Stimulated activated naive CD8-positive, alpha-beta T cell treated with anti-CD3 and anti-CD28 coated beads, Interleukin-15, amount 100 ng/mL, for 72 hours (primary cell): ENCODE results near the gene ERAP2.
A peak's percentile ranks its signal among the peaks of the same experiment; 100 is the strongest.

Source experiments
- ATAC-seq: fragments of 150-1000 bp; cut with Tn5 transposase; 2 replicates; pipeline ENCODE4 v1.10.0; 2021; ENCODE audit warnings: mild to moderate bottlenecking, moderate library complexity
- DNase-seq, 2 donors: peaks; one replicate each; pipeline ENCODE4 v3.0.0; 2021 to 2022
- H3K27ac Mint-ChIP-seq, 2 donors: one replicate each; pipeline ENCODE4 v1.8.0; 2022; ENCODE audit warnings: mild to moderate bottlenecking in 2 of 2, mixed read lengths in 2 of 2, moderate library complexity in 2 of 2
- H3K27me3 Mint-ChIP-seq: one replicate; pipeline ENCODE4 v1.8.0; 2022; ENCODE audit warnings: mixed read lengths
- H3K4me1 Mint-ChIP-seq: one replicate; pipeline ENCODE4 v1.8.0; 2022; ENCODE audit warnings: mild to moderate bottlenecking, mixed read lengths
- H3K4me3 Mint-ChIP-seq, 2 donors: one replicate each; pipeline ENCODE4 v1.8.0; 2022; ENCODE audit warnings: mild to moderate bottlenecking in 2 of 2, mixed read lengths in 2 of 2, moderate library complexity in 1 of 2
- H3K9me3 Mint-ChIP-seq, 2 donors: one replicate each; pipeline ENCODE4 v1.8.0; 2022; ENCODE audit warnings: mixed read lengths in 2 of 2

The ERAP2 gene

GRCh38 chr5:96945144-96945897 is 69.0 kb downstream of the ERAP2 start:
- no peak for DNase-seq
- H3K27ac Mint-ChIP-seq, result no peak overlapping the region

GRCh38 chr5:96946381-96946780 is 70.1 kb downstream of the ERAP2 start:
- H3K4me3 Mint-ChIP-seq, result no peak overlapping the region
- H3K4me1 Mint-ChIP-seq, result peaks cover 74% of the 10 kb centered on the region
- DNase-seq (no peak), ATAC-seq (no peak)
- H3K27me3 Mint-ChIP-seq, result no peaks in the 10 kb centered on the region
- no peak overlapping the region for H3K27ac Mint-ChIP-seq
- peaks cover 4 to 15% of the 10 kb centered on the region in 2 donors for H3K9me3 Mint-ChIP-seq

More at GRCh38 chr5:96945144-96945897, 69.0 kb downstream of the ERAP2 start:
- Mint-ChIP-seq H3K27me3 (no peaks in the 10 kb centered on the region), H3K4me1 (peaks cover 84% of the 10 kb centered on the region), H3K9me3 (peaks cover 4 to 15% of the 10 kb centered on the region in 2 donors), H3K4me3 (no peak overlapping the region)
- ATAC-seq, result no peak

- Mint-ChIP-seq H3K27ac (peak overlapping the region in 1 of 2 donors; percentile 62), H3K4me1 (peaks cover 77% of the 10 kb centered on the region)
Measured at GRCh38 chr5:96952118-96952750, 75.9 kb downstream of the ERAP2 start.

DNA sequence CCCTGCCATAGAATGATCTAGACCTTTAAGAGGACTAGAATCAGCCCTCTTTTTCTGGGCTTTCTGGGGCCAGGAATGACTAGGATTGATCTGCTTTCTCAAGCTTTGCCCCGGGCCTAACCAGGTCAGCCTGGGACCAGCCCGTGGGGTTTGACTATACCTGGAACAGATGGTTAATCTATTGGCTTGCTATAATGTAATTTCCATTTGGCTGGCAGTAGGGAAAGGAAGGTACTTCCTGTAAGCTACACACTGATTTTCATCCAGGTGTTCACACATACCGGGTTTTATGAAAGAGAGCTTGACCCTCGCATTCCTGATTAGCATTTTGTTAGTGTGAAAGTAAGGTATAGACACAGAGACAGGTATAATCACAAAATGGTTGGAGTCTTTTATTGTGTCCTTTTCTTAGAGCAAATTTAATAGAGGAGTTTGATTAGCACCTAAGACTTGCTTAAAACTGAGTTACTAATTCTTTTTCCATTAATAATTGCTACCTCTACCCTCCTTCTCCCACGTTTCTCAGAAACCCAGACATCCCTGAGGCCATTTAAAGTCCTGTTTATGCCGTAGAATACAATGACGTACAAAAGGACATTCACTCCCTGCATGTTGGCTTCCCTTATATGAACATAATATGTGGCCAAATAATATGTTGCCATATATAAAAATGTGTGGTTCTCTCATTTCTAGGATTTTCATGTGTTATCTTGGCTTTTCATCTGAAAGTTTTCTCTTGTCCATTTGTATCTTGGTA is 76.9 kb downstream of the ERAP2 start:
- no peak overlapping the region for H3K4me3 Mint-ChIP-seq
- peak overlapping the region in 1 of 2 donors; percentile 27 for H3K27ac Mint-ChIP-seq
- peaks cover 77% of the 10 kb centered on the region for H3K4me1 Mint-ChIP-seq
- H3K27me3 Mint-ChIP-seq, result no peaks in the 10 kb centered on the region
- ATAC-seq (no peak), DNase-seq (no peak)
- peaks cover 4 to 15% of the 10 kb centered on the region in 2 donors for H3K9me3 Mint-ChIP-seq

More at GRCh38 chr5:96952118-96952750, 75.9 kb downstream of the ERAP2 start:
- H3K27me3 Mint-ChIP-seq, result no peaks in the 10 kb centered on the region
- no peak overlapping the region for H3K4me3 Mint-ChIP-seq
- ATAC-seq, result no peak
- H3K9me3 Mint-ChIP-seq, result peaks cover 4 to 15% of the 10 kb centered on the region in 2 donors
- no peak for DNase-seq

DNA sequence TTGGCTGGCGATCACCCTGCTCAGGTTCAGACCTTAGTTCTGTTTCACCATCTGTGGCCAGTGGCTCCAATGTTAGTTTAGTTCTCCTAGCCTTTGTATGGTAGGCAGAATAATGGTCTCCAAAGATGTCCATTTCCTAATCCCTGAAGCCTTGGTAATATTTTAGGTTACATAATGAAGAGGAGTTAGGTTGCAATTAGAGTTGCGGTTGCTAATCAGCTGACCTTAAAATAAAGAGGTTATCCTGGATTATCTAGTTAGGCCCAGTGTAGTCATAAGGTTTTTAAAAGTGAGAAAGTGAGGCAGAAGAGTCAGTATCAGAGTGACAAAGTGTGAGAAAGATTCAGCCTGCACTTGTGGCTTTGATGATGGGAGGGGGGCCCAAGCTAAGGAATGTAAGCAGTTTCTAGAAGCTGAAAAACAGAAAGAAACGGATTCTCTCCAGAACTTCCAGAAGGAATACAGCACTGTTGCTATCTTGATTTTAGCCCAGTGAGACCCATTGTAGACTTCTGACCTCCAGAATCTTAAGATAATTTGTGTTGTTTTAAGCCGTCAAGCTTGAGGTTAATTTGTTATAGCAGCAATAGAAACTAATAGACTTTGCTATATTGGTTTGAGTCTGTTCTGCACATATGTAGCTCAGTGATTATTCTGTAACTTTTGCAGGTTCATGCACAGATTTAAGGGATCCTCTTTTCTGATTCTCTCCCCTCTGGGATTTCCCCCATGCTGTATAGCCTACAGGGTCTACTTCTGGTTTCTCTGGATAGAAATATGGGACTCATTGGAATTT is 81.2 kb downstream of the ERAP2 start:
- H3K27ac Mint-ChIP-seq, result peak overlapping the region; percentile 30 to 94
- DNase-seq (peak; percentile 44 to 57), ATAC-seq (peak; percentile 96)
- no peaks in the 10 kb centered on the region for H3K27me3 Mint-ChIP-seq
- peak overlapping the region; percentile 70 to 81 for H3K4me3 Mint-ChIP-seq
- peaks cover 79% of the 10 kb centered on the region for H3K4me1 Mint-ChIP-seq
- no peaks in the 10 kb centered on the region for H3K9me3 Mint-ChIP-seq

- no peaks in the 10 kb centered on the region for H3K27me3 Mint-ChIP-seq
- H3K4me1 Mint-ChIP-seq, result peaks cover 79% of the 10 kb centered on the region
- peak overlapping the region; percentile 70 to 81 for H3K4me3 Mint-ChIP-seq
- H3K9me3 Mint-ChIP-seq, result no peaks in the 10 kb centered on the region
- no peak for ATAC-seq
- no peak for DNase-seq
- H3K27ac Mint-ChIP-seq, result peak overlapping the region in 1 of 2 donors; percentile 92
Measured at GRCh38 chr5:96958977-96959376, 82.7 kb downstream of the ERAP2 start.

GRCh38 chr5:96961053-96961452 is 84.8 kb downstream of the ERAP2 start:
- Mint-ChIP-seq H3K4me3 (peak overlapping the region; percentile 4 to 84), H3K27me3 (no peaks in the 10 kb centered on the region), H3K27ac (no peak overlapping the region), H3K9me3 (no peaks in the 10 kb centered on the region), H3K4me1 (peaks cover 85% of the 10 kb centered on the region)
- ATAC-seq, result peak; percentile 45
- no peak for DNase-seq

GRCh38 chr5:96962540-96962991 is 86.3 kb downstream of the ERAP2 start:
- Mint-ChIP-seq H3K27me3 (no peaks in the 10 kb centered on the region), H3K27ac (peak overlapping the region; percentile 91 to 94), H3K4me1 (peaks cover 80% of the 10 kb centered on the region), H3K4me3 (peak overlapping the region; percentile 75 to 84), H3K9me3 (no peaks in the 10 kb centered on the region)
- DNase-seq (no peak), ATAC-seq (peak; percentile 55)

GRCh38 chr5:96963267-96963666 is 87.0 kb downstream of the ERAP2 start:
- Mint-ChIP-seq H3K27me3 (no peaks in the 10 kb centered on the region), H3K9me3 (no peaks in the 10 kb centered on the region), H3K4me1 (peaks cover 80% of the 10 kb centered on the region), H3K27ac (peak overlapping the region; percentile 91 to 94), H3K4me3 (peak overlapping the region; percentile 75 to 84)
- DNase-seq (peak in 1 of 2 donors; percentile 43), ATAC-seq (peak; percentile 89)

DNA sequence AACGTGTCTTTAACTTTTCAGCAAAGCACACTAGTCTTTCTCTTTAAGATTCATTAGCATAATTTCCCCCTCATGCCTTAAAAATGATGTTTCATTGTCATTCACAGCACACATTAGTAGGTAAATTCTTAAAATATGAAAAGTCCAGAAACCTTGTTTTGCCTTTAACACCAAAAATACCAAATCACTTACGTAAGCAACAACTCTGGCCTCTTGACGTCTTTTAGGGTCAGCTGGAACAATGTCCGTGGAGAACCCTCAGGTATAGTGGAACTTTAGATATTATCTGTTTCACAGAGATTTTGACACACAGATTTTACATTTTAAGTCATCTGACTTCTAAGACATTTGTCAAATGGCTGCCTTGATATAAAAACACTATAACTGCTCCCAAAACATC is 90.5 kb downstream of the ERAP2 start:
- no peak for ATAC-seq
- Mint-ChIP-seq H3K4me3 (no peak overlapping the region), H3K27ac (no peak overlapping the region), H3K27me3 (no peaks in the 10 kb centered on the region), H3K9me3 (no peaks in the 10 kb centered on the region), H3K4me1 (peaks cover 93% of the 10 kb centered on the region)
- DNase-seq, result no peak

DNA sequence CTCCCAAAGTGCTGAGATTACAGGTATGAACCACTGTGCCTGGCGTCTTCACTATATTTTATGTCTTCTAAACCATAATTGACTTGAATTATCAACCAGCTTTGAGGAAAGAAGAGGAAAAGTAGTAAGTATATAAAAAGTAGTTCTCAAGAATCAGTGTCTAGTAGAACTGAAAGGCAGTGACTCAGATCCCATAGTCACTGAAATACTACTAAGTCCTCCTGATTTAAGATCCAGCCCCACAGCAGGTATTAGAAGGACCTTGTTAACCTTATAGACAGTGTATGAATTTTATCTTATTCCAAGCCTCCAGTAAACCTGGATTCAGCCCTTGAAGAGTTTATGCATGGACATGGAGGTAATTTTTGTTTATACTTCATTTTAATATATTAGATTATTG is 91.1 kb downstream of the ERAP2 start:
- Mint-ChIP-seq H3K4me1 (peaks cover 93% of the 10 kb centered on the region), H3K9me3 (no peaks in the 10 kb centered on the region), H3K27ac (no peak overlapping the region), H3K27me3 (no peaks in the 10 kb centered on the region), H3K4me3 (no peak overlapping the region)
- DNase-seq (no peak), ATAC-seq (no peak)

- Mint-ChIP-seq H3K27me3 (no peaks in the 10 kb centered on the region), H3K9me3 (no peaks in the 10 kb centered on the region), H3K4me1 (peaks cover 93% of the 10 kb centered on the region), H3K27ac (no peak overlapping the region), H3K4me3 (no peak overlapping the region)
- DNase-seq, result no peak
- ATAC-seq, result no peak
Measured at GRCh38 chr5:96968074-96968473, 91.8 kb downstream of the ERAP2 start.

DNA sequence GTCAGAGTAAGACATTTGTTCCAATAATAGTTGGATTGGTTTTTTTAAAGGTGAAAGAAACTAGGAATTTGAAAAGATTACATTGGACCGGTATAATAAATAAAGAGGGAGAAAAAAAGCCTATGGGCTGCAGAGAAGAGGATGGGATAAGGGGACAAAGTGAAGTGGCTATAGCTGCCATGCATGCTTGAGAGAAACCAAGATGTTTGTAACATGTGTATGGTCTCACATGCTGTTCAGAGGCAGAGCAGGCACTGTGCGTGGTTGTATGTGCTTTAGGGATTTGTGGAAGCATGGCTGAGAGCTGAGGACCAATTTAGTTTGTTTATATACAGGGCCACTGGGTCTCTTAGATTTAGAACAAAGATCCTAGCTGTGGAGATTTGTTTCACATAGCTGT is 92.3 kb downstream of the ERAP2 start:
- peaks cover 90% of the 10 kb centered on the region for H3K4me1 Mint-ChIP-seq
- no peaks in the 10 kb centered on the region for H3K9me3 Mint-ChIP-seq
- H3K27ac Mint-ChIP-seq, result no peak overlapping the region
- H3K4me3 Mint-ChIP-seq, result no peak overlapping the region
- DNase-seq (no peak), ATAC-seq (no peak)
- H3K27me3 Mint-ChIP-seq, result no peaks in the 10 kb centered on the region
